Activated CD4-positive, alpha-beta T cell treated with anti-CD3 and anti-CD28 coated beads, Interleukin-2, Interleukin-6, amounts not matched to agents 100 ng/mL and 50 ng/mL, durations not matched to agents 16 hours and 8 hours (primary cell): Measurements from ENCODE around the gene GARIN5A.
A peak's percentile ranks its signal among the peaks of the same experiment; 100 is the strongest.

Experiments
- DNase-seq: peaks from one replicate; pipeline ENCODE4 v3.0.0-alpha.2; 2020

GARIN5A gene

GRCh38 chr19:50432221-50433028 is 44.2 kb downstream of the GARIN5A start, which contains the start of gene MYBPC2:
TSS of gene MYBPC2 (plus strand) at chr19:50432892. CDS start at chr19:50432954, 62 bp downstream.
- DNase-seq = no peak

DNA sequence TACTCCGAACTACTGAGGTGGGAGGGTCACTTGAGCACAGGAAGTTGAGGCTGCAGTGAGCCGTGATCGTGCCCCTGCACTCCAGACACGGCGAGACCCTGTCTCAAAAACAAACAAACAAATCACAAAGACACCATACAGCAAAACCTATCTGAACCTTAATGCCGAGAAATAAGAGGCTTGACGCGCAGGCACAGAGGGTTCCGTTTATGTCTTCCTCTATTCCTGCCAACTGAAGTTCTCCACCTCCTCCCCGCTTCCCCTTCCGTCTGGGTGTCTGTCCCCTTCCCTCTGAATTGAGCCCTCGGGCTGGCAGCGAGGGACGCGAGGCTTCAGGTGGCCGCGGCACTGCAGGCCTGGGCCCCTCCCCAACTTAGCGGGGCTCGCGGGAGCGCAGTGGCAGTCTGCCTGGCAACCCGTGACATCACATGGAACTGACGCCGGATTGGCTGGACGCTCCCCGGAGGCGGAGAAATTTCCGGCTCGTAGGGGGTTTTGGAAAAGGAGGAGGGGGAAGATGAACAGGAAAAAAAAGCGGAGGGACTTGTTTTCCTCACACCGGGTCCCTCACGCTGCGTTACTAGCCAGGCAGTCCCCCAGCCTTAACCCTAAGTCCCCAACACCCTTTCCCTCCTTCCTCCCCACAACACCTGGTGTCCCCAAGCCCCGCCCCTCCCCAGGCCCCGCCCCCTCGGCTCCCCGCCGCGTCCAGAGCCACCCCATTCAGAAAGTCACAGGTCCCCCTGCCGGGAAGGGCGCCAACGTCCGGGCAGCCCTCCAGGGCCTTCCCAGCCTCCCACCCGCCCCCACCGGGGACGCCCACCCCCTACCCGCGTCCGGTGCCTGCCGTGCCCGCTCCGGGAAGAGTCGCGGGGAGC is 45.1 kb downstream of the GARIN5A start:
- peak; percentile 90 for DNase-seq

- no peak for DNase-seq
Measured at GRCh38 chr19:50430888-50431342, 45.7 kb downstream of the GARIN5A start.

DNA sequence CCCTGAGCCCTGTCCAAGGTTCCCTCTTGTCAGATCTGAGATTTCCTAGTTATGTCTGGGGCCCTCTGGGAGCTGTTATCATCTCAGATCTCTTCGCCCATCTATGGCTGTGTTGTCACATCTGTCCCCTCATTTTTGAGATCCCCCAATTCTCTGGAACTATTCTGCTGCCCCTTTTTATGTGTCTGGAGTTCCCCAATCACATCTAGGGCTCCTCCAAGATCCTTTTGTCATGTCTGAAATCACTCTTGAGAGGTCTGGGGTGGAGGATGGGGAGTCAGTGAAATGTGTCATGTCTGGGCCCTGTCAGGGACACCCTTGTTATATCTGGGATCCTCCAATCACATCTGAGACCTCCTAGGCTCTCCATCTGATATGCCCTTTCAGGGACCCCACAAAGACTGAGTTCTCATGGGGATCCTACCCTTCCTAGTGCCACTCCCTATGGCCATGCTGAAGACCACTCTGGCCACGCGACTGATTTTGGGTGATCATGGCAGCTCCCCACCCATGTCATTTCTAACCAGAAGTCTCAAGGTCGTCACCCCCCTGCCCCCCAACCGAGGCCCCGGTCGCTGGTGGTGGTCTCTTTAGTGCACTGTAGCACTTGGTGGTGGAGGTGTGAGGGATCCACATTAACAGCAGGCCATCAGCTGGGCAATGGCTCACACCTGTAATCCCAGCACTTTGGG is 47.7 kb downstream of the GARIN5A start:
- DNase-seq = no peak

DNA sequence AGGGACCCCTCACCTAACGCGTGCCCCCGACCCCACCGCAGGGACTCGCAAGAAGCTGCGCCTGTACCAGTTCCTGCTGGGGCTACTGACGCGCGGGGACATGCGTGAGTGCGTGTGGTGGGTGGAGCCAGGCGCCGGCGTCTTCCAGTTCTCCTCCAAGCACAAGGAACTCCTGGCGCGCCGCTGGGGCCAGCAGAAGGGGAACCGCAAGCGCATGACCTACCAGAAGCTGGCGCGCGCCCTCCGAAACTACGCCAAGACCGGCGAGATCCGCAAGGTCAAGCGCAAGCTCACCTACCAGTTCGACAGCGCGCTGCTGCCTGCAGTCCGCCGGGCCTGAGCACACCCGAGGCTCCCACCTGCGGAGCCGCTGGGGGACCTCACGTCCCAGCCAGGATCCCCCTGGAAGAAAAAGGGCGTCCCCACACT is 48.6 kb downstream of the GARIN5A start:
- peak; percentile 24 for DNase-seq

DNA sequence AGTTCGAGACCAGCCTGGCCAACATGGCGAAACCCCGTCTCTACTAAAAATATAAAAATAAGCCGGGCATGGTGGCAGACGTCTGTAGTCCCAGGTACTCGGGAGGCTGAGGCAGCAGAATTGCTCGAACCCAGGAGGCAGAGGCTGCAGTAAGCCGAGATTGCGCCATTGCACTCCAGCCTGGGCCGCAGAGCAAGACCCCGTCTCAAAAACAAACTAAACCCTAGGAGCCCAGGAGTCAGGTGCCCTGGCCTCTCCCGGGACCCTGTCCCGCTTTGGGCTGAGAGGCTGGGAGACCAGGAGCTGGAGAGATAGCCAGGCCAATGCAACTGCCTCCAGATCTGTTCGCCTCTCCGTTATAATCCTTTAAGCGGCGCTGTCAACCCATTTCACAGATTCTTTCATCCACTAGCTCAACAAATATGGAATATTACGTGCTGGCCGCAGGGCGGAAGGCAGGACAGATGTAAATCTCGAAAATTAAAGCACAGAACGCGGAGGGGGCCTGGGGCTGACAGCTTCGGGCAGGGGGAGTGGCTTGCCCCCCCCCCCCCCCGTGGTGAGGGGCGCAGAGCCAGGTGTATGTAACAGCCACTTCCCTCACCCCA is 49.2 kb downstream of the GARIN5A start:
- no peak for DNase-seq

- no peak for DNase-seq
Measured at GRCh38 chr19:50425581-50425980, 51.1 kb downstream of the GARIN5A start.

DNA sequence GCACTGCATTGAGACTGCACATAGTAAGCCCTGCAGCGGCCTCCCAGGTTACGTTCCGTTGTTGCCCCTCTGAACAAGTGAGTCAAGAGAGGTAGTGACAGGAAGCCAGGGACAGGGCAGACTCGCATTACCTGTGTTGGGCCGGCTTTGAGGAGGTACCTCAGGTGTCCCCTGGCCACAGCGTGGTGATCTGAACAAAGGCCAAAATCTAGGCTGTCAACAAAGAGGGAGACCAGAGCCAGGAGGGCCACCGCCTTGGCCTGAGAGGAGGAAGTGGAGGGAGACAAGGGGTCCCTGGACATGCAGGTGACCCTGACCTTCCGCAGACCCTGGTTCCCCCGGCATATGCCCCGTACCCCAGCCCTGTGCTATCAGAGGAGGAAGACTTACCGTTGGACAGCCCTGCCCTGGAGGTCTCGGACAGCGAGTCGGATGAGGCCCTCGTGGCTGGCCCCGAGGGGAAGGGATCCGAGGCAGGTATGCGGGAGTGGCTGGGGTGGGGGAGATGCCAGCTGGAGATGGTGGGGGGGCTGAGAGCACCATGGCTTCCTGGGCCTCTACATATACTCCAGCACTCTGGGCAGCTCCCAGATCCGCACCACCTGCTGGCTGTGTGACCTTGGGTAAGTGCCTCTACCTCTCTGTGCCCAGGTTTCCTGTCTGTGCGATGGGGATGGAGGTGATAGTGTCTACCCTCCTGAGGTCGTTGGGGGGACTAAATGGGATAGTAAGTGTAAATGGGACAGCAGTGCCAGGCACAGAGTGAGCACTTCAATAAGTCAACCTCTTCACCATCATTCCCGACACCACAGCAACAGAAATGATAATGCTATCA is 53.2 kb downstream of the GARIN5A start:
- no peak for DNase-seq

DNA sequence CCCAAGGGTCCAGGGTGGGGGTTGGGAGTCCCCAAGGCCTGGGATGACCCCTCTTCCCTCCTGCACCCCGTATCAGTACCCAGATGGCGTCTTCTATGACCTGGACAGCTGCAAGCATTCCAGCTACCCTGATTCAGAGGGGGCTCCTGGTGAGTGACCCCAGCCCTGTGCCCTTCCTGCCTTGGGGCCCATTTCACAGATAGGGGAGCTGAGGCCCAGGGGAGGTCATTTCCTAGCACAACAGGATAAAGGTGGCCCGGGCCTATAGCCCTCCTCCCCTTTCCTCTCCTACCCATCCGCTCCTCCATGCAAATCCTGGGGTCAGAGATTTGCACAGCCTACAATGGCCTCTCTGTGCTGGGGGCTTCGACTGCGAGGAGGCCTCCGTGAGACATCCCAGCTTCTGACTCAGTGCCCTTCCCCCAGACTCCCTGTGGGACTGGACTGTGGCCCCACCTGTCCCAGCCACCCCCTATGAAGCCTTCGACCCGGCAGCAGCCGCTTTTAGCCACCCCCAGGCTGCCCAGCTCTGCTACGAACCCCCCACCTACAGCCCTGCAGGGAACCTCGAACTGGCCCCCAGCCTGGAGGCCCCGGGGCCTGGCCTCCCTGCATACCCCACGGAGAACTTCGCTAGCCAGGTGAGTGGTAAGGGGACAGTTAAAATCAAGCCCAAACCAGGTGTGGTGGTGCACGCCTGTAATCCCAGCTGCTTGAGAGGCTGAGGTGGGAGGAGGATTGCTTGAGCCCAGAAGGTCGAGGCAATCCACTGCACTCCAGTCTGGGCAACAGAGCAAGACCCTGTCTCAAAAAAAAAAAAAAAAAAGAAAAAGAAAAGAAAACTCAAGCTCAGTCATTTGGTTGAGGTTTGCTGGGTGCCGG is 54.0 kb downstream of the GARIN5A start:
- DNase-seq = no peak

DNA sequence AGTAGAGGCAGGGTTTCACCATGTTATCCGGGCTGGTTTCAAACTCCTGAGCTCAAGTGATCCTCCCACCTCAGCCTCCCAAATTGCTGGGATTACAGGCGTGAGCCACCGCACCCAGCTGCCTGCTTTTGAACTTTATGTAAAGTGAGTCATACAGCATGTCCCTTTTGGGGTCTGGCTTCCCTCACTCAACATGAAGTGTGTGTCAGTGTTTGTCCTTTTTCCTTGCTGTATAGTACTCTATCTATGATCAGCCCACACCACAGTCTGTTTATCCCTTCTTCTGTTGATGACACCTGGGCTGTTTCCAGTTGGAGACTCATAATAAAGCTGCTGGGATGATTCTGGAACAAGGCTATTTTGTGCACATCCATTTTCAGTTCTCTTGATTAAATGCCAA is 55.8 kb downstream of the GARIN5A start:
- DNase-seq = no peak

GRCh38 chr19:50420127-50420526 is 56.5 kb downstream of the GARIN5A start:
- DNase-seq = no peak

DNA sequence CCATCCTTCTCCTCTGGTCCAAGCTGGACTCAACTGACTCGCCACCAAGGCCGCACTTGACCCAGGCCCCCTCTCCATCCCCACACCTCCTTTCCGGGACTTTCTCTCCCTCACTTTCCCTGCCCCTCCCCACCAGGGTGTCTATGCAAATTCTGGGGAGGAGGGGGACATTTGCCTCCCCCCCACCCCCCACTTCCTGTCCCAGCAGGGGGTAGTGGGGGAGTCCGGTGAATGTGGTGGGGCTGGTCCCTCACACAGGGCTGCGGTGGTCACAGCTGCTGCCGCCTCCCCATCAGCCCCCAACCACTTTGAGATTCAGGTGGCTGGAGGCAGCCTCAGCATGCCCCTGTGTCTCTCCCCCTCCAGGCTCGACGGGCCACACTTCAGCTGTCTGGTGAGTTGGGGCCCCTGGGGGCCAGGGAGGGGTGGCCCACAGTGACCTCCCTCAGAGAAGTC is 57.0 kb downstream of the GARIN5A start:
- DNase-seq = no peak

- DNase-seq = no peak
Measured at GRCh38 chr19:50419022-50419579, 57.5 kb downstream of the GARIN5A start.

DNA sequence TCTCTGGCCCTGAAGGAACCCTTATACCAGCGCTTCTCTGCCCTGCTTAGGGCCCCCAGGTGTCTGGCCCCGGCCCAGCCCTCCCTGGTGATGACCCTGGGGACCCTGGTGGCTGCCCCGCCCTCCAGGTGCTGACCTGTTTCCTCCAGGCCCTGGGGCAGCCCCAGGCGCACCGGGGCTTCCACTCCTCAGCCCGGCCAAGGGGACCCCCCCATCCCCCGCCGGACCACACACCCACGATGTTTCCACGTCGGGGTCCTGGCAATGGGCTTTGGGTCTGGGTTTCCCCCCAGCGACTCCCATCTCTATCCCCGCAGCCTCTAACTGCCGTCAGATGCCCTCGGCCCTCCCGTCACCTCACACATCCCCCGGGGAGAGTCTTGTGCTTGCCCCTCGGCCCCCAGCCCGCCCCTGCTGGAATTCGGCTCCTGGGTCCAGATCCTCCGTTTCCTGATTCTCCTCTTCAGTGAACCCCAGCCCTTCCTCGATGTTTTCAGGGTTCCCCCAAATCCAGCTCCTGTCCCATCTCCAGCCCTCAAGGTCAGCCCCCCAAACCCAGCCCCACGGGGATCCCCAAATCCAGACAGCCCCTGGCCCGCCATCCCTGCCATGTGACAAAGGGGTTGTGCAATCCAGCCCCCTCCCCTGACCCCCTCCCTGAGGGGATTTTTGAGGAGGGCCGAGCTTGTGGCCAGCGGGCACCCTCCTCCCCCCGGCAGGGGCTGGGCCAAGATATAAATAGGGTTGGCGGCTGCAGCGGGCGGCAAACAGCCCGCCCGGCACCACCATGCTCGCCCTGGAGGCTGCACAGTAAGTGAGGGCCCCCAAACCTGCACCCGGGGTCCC is 58.2 kb downstream of the GARIN5A start, which contains the start of gene SPIB:
SPIB (plus strand) TSS at position 763 of the 846 bp plus-strand sequence; CDS start at position 788, 25 bp downstream.
- no peak for DNase-seq

DNA sequence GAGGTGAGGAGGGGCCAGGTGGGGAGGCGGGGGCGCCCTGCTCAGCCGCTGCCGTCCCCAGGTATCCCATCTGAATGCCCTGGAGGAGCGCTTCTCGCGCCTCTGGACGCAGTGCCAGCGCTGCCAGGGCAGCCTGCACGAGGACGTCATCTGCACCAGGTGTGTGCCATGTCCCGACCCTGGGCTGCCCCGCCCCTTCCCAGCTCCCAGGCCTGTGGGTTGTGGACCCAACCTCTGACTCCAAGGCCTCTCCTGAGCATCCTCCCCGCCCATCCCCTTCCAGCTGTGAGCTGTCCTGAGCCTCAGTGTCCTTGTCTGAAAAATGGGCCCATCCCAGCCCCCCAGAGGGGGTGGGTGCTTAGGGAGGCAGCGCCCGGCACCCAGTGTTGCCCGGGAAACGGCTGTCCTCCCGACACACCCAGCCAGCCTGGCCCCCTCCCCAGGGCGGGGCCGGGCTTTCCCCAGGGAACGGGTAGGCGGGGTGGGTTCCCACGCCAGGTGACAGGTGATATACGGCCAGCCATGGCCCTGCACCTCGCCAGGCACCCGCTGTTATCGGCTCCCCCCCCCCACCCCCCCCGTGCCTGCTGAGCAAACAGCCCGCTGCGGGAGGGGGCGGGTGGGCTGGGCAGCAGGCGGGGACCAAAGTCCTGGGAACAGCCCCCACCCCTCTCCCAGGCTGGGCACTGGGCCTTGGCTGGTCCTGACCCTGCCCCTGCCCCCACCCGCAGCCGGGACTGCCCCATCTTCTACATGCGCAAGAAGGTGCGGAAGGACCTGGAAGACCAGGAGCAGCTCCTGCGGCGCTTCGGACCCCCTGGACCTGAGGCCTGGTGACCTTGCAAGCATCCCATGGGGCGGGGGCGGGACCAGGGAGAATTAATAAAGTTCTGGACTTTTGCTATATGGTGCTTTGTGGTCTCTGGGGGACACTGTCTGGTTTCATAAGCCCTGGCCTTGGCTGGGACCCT is 59.3 kb downstream of the GARIN5A start:
- no peak for DNase-seq
